H1 (cell line): Measurements from ENCODE around the gene DNAJA3.

Experiments
- ATF2 ChIP-seq: IDR thresholded peaks from 2 replicates; pipeline ENCODE4 v1.6.1; 2012; ENCODE audit warnings: low read length, inconsistent platforms
- CTCF ChIP-seq, 3 experiments: IDR thresholded peaks; 1 replicate in 2 of 3; 2 replicates in 1 of 3; pipeline versions ENCODE4 v1.5.1 to v1.6.1; 2011; ENCODE audit warnings: low read length in 3 of 3, mild to moderate bottlenecking in 3 of 3, inconsistent platforms in 2 of 3, low read depth in 1 of 3, moderate library complexity in 1 of 3; ENCODE audit not compliant: insufficient read depth in 1 of 3; ENCODE audit errors: control extremely low read depth in 1 of 3
- POLR2A ChIP-seq, 2 experiments: IDR thresholded peaks; 1 replicate in 1 of 2; 2 replicates in 1 of 2; pipeline ENCODE4 v1.6.1; 2011; ENCODE audit warnings: low read depth in 2 of 2, low read length in 2 of 2, mild to moderate bottlenecking in 2 of 2; ENCODE audit errors: control extremely low read depth in 1 of 2
- POLR2AphosphoS5 ChIP-seq: IDR thresholded peaks from 2 replicates; pipeline ENCODE4 v1.6.1; 2011; ENCODE audit warnings: low read depth, low read length
- SIN3A ChIP-seq, 2 experiments: IDR thresholded peaks in 1 of 2; conservative IDR thresholded peaks in 1 of 2; 2 replicates each; pipeline ENCODE4 v1.6.1; 2011 to 2012; ENCODE audit warnings: low read length in 2 of 2, improper control_type of control experiment in 1 of 2, low read depth in 1 of 2, mild to moderate bottlenecking in 1 of 2
- TEAD4 ChIP-seq: IDR thresholded peaks from 2 replicates; pipeline ENCODE4 v1.6.1; 2012; ENCODE audit warnings: low read depth, low read length, inconsistent platforms, mixed read lengths
- YY1 ChIP-seq: IDR thresholded peaks from 2 replicates; pipeline ENCODE4 v1.6.1; 2011; ENCODE audit warnings: low read depth, mild to moderate bottlenecking, low read length

- no peak for TF ChIP-seq CTCF (IDR thresholded peaks at IDR 0.05; ENCODE audit: control extremely low read depth in 1 of 3, insufficient read depth in 1 of 3, low read depth in 1 of 3, low read length in 3 of 3)
- TF ChIP-seq SIN3A (conservative IDR thresholded peaks at IDR 0.05 in 1 of 2, IDR thresholded peaks at IDR 0.05 in 1 of 2; ENCODE audit: low read depth in 1 of 2, low read length in 2 of 2), result no peak
- TF ChIP-seq YY1, result no peak
- TF ChIP-seq POLR2AphosphoS5, result no peak
- TF ChIP-seq POLR2A (IDR thresholded peaks at IDR 0.05; ENCODE audit: control extremely low read depth in 1 of 2, low read depth in 2 of 2, low read length in 2 of 2), result no peak
- TF ChIP-seq ATF2, result no peak
- no peak for TF ChIP-seq TEAD4
Measured at GRCh38 chr16:4501071-4501478, 75.4 kb downstream of the DNAJA3 start.
